IPS-15b (cell line): Measurements from ENCODE around the gene UPK3BL2.
"Not testable (repeated sequence)": the region's sequence is repeated elsewhere in the genome, so short reads cannot be mapped to it uniquely, and the experiment has no call there.

Source experiments
- H3K27me3 ChIP-seq: one replicate; pipeline ENCODE4 v1.6.1; 2013; ENCODE audit warnings: low read length; ENCODE audit not compliant: control insufficient read depth, insufficient read depth
- H3K36me3 ChIP-seq: one replicate; pipeline ENCODE4 v1.6.1; 2013; ENCODE audit warnings: low read length; ENCODE audit not compliant: control insufficient read depth, insufficient read depth
- H3K4me1 ChIP-seq: one replicate; pipeline ENCODE4 v1.6.1; 2013; ENCODE audit warnings: mild to moderate bottlenecking, low read length; ENCODE audit not compliant: control insufficient read depth, insufficient read depth
- H3K4me3 ChIP-seq: one replicate; pipeline ENCODE4 v1.5.1; 2013; ENCODE audit warnings: low read depth, low read length
- H3K9ac ChIP-seq: one replicate; pipeline ENCODE4 v1.6.1; 2013; ENCODE audit warnings: low read depth, mild to moderate bottlenecking, low read length
- H3K9me3 ChIP-seq: one replicate; pipeline ENCODE4 v1.6.1; 2013; ENCODE audit warnings: mild to moderate bottlenecking, low read length; ENCODE audit not compliant: control insufficient read depth, insufficient read depth

UPK3BL2 gene

GRCh38 chr7:102503141-102503540, 40.4 kb downstream of the UPK3BL2 start:
- H3K4me1 ChIP-seq, H3K36me3 ChIP-seq, H3K4me3 ChIP-seq, H3K27me3 ChIP-seq, H3K9ac ChIP-seq, H3K9me3 ChIP-seq: not testable (repeated sequence)

- not testable (repeated sequence) for H3K36me3 ChIP-seq, H3K4me3 ChIP-seq, H3K9ac ChIP-seq, H3K4me1 ChIP-seq, H3K9me3 ChIP-seq, H3K27me3 ChIP-seq
Observed at GRCh38 chr7:102498321-102498720, 45.2 kb downstream of the UPK3BL2 start.

GRCh38 chr7:102497308-102497707, 46.2 kb downstream of the UPK3BL2 start:
- not testable (repeated sequence) for H3K9ac ChIP-seq, H3K4me1 ChIP-seq, H3K4me3 ChIP-seq, H3K36me3 ChIP-seq, H3K27me3 ChIP-seq, H3K9me3 ChIP-seq

- H3K36me3 ChIP-seq, H3K4me1 ChIP-seq, H3K9ac ChIP-seq, H3K9me3 ChIP-seq, H3K4me3 ChIP-seq, H3K27me3 ChIP-seq: not testable (repeated sequence)
Observed at GRCh38 chr7:102496861-102497260, 46.6 kb downstream of the UPK3BL2 start.

GRCh38 chr7:102494473-102495149, 48.9 kb downstream of the UPK3BL2 start:
- not testable (repeated sequence) for H3K4me1 ChIP-seq, H3K9me3 ChIP-seq, H3K27me3 ChIP-seq, H3K36me3 ChIP-seq, H3K9ac ChIP-seq, H3K4me3 ChIP-seq

GRCh38 chr7:102494026-102494425, 49.5 kb downstream of the UPK3BL2 start:
- not testable (repeated sequence) for H3K27me3 ChIP-seq, H3K4me1 ChIP-seq, H3K9me3 ChIP-seq, H3K9ac ChIP-seq, H3K36me3 ChIP-seq, H3K4me3 ChIP-seq

- not testable (repeated sequence) for H3K36me3 ChIP-seq, H3K9me3 ChIP-seq, H3K4me3 ChIP-seq, H3K27me3 ChIP-seq, H3K9ac ChIP-seq, H3K4me1 ChIP-seq
Observed at GRCh38 chr7:102493220-102493935, 50.1 kb downstream of the UPK3BL2 start.

- H3K4me3 ChIP-seq, H3K4me1 ChIP-seq, H3K27me3 ChIP-seq, H3K9me3 ChIP-seq, H3K9ac ChIP-seq, H3K36me3 ChIP-seq: not testable (repeated sequence)
Observed at GRCh38 chr7:102490529-102491075, 52.9 kb downstream of the UPK3BL2 start.
